HG03066 (cell line): ENCODE results near the gene GIGYF2.

Experiments
- ATAC-seq: cut with Tn5 transposase; IDR thresholded peaks from one replicate; pipeline ENCODE4 v1.9.1; 2021; ENCODE audit warnings: low read depth; ENCODE audit not compliant: unreplicated experiment

The GIGYF2 gene

DNA sequence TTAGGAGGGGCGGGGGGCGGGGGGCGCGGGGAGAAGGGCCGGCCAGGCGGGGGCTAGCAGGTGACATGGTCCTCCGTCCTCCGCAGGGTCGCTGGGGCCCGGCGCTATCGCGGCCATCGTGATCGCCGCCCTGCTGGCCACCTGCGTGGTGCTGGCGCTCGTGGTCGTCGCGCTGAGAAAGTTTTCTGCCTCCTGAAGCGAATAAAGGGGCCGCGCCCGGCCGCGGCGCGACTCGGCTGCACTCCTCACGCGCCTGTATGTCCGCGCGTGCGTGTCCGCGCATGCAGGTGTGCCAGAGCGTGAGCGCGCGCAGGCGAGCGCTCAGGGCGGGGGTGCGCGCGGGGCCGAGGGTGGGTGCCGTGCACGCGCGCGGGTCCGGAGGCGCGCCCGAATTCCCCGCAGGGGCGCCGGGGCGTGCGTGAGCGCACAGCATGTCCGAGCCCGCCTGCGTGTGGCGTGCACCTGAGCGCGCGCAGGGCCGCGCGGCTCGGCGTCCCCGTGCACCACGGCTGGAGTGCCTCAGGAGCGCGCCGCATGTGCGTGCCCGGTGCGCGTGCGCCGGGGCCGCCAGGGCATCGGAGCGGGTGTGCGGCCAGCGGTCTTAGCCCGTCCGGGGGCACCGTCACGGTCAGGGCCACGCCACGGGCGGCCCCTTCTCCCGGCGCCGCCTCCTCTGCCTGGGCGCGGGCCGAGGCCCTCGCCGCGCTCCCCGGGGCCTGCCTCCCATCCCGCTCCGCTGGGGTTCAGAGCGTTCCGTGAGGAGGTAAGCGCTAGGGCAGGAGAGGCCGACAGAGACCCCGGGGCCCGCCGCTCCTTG, 179.2 kb downstream of the GIGYF2 start:
- ATAC-seq = no peak

GRCh38 chr2:232876978-232877441, 179.9 kb downstream of the GIGYF2 start:
- no peak for ATAC-seq

DNA sequence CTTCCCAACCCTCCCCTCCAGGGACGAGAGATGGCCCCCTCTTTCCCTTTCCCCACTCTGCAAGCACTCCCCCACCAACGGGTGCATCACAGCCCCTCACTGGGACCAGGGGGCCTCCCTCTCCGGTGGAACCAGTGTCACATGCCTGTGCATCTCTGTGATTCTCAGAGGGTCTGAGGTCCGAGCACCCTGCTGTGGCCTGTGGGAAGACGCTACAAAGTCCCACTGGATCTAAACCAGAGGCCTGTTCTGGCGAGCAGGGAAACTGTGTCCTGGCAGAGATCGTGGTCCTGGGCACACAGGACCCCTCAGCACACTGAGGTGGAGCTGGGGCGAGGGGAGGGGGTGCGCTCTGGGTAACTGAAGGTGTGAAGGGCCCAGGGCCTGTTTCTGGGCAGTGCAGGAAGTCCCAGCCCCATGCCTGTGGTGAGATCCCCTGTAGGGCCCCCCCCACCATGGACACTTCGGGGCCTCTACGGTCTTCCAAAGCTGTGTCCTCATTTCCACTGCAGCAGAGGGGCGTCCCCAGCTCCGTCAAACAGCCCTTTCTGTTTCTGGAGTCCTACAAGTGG, 180.9 kb downstream of the GIGYF2 start:
- ATAC-seq = no peak

DNA sequence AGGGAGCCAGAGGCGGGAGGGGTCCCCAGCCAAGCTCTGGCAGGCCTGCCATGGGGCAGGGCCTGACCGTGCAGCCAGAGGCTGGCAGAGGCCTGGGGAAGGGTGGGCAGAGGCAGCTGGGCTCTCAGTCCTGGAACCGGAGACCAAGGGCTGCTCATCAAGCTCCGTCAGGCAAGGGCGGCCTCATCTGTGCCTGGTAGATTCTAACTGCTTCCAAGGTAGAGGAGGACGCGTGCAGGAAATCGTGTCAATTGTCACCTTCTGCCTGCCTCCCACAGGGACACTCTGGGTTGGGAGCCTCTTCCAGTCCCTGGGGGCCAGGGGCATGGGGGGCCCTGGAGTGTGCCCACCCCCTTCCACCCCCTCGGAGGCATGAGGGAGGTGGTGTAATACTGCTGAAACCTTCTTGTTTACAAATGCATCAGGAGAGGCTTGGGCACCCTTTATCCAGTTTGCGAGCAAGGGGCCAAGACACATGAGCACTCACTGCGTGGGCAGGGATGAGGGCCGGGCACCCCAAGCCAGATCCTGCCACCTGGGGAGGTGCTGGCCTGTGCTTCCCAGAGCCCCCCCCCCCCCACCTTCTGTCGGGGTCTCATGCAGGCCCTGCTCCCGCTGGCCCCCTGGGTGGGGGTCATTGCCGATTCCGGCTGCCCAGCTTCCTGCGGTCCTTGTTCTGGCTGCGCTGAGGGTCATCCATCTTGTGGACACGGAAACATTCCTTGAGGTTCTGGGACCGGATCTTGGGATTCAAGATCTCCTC, 181.9 kb downstream of the GIGYF2 start:
- ATAC-seq = no peak

- ATAC-seq = no peak
Observed at GRCh38 chr2:232879618-232880494, 182.7 kb downstream of the GIGYF2 start.

DNA sequence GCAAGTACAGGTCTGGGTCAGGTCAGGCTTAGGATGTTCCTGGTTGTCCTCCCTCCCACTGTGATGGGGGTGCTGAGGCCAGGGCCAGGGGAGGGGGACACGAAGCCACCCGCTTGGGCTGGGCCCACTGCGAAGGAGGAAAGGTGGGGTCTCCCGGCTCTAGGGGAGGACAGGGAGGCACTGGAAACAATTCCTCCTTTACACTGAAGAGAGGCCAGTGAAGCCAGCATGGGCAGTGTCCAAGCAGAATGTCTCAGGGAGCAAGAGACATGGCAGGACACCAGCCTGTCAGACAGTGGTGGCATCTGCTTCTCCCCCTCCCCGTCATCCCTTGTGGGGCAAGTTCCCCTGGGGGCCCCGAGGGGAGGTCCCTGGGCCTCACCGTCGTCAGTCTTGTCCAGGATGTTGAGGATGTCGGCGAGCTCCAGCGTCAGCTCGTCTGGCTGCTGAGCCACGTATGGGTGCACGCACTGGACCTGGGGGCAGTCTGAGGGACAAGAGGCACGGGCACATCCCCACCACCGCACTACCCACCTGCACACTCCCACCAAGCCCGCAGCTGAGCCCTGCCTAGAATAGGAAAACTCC, 183.7 kb downstream of the GIGYF2 start:
- ATAC-seq = no peak

GRCh38 chr2:232882085-232882484, 185.0 kb downstream of the GIGYF2 start:
- no peak for ATAC-seq

DNA sequence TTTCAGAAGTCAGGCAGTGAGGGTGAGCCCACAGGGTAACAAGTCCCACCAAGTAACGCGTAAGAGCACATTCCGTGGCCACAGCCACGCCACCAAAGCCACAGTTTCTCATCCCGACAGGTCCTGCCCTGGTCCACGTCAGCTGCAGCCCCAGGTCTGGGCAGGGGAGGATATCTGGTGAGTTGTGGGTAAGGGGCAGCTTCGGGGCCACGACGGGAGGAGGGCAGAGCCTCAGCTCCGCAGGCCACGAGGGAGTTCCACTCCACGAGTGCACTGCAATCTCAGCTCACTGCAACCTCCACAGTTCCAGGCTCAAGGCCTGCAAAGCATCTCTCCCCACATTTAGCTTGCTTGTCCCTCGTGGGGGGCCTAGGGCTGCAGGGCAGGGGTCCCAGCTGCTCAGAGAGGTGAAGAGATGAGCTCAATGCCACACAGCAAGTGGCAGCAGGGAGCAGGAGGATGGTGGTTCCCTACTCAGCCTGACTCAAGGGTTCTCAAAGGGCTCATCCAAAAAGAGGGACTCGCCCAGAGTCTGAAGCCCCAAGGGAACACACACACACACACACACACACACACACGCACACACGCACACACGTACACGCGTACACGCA, 185.5 kb downstream of the GIGYF2 start:
- no peak for ATAC-seq

GRCh38 chr2:232883116-232883721, 186.1 kb downstream of the GIGYF2 start:
- no peak for ATAC-seq

DNA sequence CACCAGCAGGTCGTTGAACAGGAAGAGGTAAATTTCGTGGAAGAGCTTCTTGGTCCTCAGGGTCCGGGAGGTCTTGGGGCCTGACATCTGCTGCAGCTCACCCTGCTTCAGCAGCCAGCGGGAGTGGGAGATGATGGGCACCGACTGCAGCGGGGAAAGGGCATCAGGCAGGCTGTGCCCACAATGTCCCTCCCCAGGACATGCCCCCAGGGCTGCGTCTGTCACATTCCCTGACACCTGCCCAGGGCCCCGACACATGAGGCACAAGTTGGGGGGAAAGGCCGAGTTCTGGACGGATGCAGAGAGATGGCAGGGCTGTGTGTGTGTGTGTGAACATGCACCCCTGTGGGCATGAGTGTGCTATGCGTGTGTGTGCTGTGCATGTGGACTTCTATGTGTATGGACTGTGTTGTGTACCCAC, 186.9 kb downstream of the GIGYF2 start:
- ATAC-seq = no peak

GRCh38 chr2:232884549-232885263, 187.6 kb downstream of the GIGYF2 start:
- ATAC-seq = no peak

DNA sequence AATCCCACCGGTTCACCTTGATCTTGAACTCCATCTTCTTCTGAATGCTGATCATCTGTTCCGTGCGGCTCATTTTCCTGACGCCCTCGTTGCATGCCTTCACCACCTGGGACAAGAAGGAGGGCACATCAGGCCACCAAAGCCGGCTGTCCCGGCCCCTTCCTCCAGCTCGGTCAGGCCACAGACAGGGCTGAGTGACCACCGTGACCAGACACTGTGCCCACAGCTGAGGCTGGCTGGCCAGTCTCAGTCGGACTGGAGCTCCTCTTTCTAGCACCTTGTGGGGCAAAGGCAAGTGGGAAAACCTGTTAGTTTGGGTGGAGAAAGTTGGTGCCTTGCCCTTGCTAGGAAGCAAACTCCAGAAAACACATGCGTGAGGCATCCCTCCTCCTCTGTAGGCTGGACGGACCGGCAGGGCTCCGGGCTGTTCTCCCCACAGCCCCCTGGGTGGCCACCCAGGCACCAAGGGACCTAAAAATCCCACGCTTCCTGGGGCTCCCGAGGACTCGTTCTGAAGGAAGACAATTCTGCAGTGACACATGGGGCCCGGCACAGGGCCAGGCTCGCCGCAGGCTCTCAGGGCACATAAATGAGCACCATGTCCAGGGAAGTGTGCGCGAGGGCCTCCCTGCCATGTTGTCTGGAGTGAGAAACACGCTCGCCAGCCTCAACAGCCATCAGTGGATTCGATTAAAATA, 188.3 kb downstream of the GIGYF2 start:
- no peak for ATAC-seq

DNA sequence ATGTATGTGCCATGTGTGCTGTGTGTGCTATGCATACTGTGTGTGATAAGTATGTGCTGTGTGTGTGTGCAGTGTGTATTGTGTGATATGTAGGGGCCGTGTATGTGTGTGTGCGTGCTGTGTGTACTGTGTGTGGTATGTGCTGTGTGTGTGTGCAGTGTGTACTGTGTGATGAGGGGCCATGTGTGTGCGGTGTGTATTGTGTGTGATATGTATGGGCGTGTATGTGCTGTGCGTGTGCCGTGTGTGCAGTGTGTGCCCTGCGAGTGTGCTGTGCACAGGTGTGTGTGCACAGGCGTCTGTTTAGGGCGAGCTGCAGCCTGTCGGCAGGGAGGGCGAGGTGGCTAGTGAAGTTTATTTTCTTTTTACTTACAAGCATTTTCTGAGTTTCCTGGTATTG, 189.0 kb downstream of the GIGYF2 start:
- no peak for ATAC-seq

- ATAC-seq = no peak
Observed at GRCh38 chr2:232886632-232887031, 189.5 kb downstream of the GIGYF2 start.

- ATAC-seq = no peak
Observed at GRCh38 chr2:232887171-232887850, 190.2 kb downstream of the GIGYF2 start.

DNA sequence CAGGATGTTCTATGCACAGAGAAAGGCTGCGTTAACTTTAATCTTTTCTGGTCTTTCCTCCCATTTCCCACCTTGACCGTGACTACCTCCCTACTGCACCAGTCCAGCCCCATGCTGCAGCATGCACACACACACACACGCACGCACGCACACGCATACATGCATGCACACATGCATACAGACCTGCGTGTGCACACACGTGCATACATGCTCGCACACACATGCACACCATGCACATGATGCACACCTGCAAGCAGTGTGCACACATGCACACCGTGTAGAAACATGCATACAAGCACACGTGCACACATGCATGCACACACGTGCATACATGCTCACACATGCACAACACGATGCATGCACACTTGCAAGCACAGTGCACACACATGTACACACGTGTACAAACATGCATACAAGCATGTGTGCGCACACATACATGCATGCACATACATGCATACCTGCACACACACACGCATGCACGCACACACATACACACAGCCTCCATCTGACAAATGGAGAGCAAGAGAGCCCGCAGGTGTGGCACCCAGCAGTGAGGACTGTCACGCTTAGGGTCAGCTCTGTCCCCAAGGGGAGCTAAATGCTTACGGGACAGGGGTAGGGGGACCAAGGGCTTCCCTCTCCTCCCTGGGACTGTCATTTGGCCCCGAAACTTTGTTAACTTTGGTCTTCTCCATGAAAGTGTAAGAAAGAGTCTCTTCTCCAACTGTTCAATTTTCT, 191.1 kb downstream of the GIGYF2 start:
- ATAC-seq = no peak
